ENCODE results near the gene CACUL1.

- TF ChIP-seq POLR2A (IDR thresholded peaks at IDR 0.05) (no peak), CTCF (IDR thresholded peaks at IDR 0.05) (no peak)
These were observed 1.2 kb downstream of the CACUL1 start for GRCh38 chr10:118753331-118754228.
